Endometrium (tissue), 2 donors: Measurements from ENCODE around the gene GRK4.
"Not testable (repeated sequence)": the region's sequence is repeated elsewhere in the genome, so short reads cannot be mapped to it uniquely, and the experiment has no call there.

Experiments
- FAIRE-seq: peaks from 2 replicates; lab custom pipeline; 2012; peaks lifted over from hg19 to GRCh38; lab: Jason Lieb, UNC
- donor health status: control.
- donor health status: control.

GRK4 gene

DNA sequence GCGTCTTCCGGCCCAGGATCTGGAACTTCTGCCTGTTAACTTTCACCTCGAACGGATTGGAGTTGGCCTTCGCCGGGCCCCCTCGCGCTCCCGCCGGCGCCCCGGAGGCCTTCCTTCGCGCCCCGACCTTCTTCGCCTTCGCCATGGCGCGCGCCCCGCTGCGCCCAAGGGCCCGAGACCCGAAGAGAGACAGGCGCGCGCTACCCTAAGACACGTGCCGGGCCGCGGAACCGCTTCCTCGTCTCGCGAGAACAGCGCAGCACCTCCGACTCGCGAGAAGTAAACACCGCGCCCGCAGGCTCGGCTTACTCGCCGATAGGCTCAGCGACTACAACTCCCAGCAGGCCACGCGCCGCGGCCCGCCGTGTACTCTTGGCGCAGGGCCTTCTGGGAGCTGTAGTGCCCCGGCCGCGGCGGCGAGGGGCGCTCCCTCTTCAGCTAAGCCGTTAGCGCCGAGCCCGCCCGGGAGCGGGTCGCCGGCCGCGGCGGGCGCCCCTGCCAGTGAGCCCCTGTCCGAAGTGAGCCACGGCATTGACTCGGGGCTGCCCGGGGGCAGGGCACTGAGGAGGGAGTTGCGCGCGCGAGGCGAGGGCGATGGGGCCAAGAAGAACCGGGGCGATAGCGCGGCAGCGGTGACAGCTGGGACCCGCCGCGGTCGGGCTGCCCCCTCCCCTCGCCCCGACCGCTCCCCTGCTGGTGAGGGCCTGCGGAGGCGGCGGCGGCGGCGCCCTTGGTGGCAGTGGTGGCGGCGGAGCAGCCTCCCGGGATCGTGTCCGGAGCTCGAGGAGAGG lies at the start of gene GRK4, which contains the start of gene NOP14:
Gene GRK4 (plus strand): TSS at position 397 of the 791 bp plus-strand sequence. CDS start 500 bp downstream, outside the sequence.
Gene NOP14 (minus strand): TSS at position 232 of the 791 bp plus-strand sequence. CDS start 87 bp downstream, at position 145.
- peak; percentile 61 for FAIRE-seq

DNA sequence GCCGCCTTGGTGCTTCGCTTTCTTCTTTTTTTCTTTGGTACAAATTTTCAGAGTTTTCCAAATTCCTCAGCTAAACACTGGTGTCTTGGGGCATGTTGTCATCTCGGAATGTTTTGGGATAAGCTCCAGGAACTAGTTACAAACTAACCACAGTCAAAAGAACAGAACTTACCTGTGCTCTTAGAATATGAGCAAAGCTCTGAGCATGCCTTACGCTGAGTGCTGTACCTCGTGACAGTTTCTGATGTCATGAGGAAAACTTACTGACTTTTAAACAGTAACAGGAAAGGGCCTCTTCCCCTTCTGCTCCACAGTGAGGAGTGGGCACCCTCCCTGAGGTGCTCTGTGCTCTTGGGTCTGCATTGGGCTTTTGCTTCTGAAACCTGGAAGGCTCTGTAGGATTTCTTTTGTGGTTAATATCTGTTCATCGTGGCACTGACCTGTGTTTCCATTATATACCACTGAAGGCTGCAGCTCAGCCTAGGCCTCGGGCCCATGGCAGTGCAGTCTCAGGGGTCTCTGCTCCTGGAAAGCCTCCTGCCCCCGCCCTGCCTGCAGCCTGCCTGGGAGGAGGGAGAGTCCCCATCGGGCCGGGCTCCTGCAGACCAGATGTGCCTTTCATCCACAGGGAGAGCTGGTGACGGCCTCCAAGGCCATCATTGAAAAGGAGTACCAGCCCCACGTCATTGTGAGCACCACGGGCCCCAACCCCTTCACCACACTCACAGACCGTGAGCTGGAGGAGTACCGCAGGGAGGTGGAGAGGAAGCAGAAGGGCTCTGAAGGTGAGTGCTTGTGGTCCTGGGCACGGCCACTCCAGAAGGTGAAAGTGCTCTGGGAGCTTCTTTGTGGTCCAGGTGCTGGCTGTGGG lies 48.9 kb upstream of the GRK4 start:
- FAIRE-seq: no peak

DNA sequence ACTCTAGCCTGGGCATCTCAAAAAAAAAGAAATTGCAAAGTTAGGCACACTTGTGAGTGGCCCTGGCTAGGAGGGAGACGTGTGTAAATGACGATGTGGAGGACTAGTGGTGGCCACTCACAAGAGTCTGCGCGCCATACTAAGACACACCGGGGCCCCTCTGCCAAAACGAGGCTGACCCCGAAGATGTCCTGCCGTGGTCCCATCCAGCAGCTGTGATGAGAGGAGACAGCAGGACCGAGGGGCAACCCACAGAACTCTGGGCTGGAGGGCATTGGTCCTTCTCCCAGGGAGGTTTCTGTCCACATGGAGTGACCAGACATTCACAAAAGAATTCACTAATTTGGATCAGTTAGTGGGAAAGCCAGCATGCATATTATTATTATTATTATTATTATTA lies 47.6 kb upstream of the GRK4 start:
- FAIRE-seq: no peak

DNA sequence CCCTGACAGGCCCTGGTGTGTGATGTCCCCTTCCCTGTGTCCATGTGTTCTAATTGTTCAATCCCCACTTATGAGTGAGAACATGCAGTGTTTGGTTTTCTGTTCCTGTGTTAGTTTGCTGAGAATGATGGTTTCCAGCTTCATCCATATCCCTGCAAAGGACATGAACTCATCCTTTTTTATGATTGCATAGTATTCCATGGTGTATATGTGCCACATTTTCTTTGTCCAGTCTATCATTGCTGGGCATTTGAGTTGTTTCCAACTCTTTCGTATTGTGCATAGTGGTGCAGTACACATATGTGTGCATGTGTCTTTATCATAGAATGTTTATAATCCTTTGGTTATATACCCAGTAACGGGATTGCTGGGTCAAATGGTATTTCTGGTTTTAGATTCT lies 46.7 kb upstream of the GRK4 start:
- not testable (repeated sequence) for FAIRE-seq

DNA sequence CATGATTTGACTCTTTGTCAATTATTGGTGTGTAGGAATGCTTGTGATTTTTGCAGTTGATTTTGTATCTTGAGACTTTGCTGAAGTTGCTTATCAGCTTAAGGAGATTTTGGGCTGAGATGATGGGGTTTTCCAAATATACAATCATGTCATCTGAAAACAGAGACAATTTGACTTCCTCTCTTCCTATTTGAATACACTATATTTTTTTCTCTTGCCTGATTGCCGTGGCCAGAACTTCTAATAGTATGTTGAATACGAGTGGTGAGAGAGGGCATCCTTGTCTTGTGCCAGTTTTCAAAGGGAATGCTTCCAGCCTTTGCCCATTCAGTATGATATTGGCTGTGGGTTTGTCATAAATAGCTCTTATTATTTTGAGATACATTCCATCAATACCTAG lies 45.1 kb upstream of the GRK4 start:
- FAIRE-seq: not testable (repeated sequence)

DNA sequence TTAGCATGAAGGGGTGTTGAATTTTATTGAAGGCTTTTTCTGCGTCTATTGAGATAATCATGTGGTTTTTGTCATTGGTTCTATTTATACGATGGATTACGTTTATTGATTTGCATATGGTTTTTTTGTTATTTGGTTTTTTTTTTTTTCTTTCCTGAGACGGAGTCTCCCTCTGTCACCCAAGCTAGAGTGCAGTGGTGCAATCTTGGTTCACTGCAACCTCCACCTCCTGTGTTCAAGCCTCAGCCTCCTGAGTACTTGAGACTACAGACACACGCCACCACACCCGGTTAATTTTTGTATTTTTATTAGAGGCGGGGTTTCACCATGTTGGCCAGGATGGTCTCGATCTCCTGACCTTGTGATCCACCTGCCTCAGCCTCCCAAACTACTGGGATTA lies 44.7 kb upstream of the GRK4 start:
- not testable (repeated sequence) for FAIRE-seq

DNA sequence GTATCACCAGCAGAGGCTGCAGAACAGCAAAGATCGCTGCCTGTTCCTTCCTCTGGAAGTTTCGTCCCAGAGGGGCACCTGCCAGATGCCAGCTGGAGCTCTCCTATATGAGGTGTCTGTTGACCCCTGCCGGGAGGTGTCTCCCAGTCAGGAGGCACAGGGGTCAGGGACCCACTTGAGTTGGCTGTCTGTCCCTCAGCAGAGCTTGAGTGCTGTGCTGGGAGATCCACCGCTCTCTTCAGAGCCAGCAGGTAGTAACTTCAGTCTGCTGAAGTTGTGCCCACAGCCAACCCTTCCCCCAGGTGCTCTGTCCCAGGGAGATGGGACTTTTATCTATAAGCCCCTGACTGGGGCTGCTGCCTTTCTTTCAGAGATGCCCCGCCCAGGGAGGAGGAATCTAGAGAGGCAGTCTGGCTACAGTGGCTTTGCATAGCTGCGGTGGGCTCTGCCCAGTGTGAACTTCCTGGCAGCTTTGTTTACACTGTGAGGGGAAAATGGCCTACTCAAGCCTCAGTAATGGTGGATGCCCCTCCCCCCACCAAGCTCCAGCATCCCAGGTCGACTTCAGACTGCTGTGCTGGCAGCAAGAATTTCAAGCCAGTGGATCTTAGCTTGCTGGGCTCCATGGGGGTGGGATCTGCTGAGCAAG lies 40.8 kb upstream of the GRK4 start:
- not testable (repeated sequence) for FAIRE-seq

DNA sequence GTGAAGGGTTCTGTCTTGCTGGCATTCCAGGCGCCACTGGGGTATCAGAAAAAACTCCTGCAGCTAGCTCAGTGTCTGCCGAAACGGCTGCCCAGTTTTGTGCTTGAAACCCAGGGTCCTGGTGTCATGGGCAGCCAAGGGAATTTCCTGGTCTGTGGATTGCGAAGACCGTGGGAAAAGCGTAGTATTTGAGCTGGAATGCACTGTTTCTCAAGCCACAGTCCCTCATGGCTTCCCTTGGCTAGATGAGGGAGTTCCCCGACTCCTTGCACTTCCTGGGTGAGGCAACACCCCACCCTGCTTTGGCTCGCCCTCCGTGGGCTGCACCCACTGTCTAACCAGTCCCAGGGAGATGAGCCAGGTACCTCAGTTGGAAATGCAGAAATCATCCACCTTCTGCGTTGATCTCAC lies 40.2 kb upstream of the GRK4 start:
- no peak for FAIRE-seq

DNA sequence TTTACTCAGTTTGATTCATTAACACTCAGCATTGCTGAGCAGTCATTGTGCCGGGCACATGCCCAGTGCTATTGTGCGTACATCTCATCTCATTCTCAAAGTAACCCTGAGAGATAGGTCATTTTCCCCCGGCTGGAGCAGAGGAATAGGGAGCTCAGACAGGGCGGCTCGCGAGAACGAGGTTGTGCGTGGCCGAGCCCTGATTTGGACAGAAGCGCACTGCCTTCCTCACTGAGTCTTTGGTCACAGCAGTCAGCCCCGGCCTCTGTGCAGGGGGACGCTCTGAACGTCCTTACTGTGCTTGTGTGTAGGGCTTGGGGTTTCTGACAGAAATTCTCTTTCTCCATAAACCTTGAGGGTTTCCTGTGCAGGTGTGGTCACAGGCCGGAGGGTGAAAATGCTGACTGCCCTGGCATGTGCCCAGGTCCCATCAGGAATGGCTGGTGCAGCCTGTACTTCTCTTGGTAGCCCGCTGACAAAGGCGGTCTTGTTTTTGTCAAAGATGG lies 39.6 kb upstream of the GRK4 start:
- no peak for FAIRE-seq

DNA sequence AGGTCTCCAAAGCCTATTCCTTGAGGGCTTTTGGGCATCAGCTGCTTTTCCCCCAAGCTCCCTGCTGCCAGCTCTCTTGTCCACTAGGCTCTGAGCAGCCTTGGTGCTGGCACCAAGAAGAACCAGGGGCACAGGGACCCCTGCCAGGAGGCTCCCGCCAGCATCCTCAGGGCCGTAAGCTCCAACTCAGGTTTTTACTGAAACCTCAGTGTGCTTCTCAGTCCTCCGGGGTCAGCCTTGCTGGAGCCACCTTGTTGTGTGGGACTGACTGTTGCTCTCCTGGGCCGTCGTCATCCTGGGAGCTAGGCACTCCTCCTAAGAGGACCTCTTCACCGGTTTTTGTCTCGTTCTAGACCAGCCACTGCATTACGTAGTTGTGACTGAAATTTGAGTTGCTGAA lies 39.1 kb upstream of the GRK4 start:
- no peak for FAIRE-seq

DNA sequence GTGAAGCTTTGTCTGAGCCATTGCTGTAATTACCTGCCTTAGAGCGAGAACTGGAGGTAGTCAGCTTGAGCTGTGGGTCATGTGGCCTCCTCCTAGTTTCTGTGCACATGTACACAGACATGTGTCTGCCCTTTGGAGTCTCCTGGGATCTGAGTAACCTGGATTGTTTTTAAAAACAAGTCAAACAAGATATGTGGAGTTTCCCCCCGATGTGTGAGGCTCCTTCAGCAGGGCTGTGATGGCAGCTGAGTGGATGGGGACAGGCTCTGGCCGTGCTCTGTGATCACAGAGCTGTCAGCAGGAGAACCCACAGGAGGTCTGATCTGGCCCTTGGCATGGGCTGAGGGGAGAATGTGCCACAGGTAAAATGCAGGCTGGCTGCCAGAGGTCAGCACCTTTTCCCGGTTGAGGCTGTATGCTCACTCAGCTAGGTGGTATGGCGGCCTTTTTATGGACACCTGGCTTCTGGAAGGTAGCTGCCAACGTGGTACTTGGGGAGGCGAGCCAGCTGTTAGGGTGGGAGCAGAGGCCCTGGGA lies 38.5 kb upstream of the GRK4 start:
- FAIRE-seq: no peak

DNA sequence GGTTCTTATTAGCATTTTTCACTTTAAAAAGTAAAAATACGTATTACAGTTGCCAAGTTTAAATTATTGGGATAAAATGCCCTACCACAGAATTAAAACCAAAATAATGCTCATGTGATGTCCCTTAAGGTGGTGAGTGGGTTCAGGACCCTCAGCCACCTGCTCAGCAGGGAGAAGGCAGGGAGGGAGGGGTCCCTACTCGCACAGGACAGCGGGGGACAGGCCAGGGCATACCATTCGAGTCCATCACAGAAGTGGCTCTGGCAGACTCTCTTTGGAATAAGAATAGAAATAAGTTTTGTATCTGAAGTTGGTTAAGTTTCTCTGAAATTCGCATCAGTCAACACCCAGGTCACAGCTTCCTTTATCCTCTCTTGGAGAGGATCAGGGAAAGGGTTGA lies 37.9 kb upstream of the GRK4 start:
- FAIRE-seq: no peak

DNA sequence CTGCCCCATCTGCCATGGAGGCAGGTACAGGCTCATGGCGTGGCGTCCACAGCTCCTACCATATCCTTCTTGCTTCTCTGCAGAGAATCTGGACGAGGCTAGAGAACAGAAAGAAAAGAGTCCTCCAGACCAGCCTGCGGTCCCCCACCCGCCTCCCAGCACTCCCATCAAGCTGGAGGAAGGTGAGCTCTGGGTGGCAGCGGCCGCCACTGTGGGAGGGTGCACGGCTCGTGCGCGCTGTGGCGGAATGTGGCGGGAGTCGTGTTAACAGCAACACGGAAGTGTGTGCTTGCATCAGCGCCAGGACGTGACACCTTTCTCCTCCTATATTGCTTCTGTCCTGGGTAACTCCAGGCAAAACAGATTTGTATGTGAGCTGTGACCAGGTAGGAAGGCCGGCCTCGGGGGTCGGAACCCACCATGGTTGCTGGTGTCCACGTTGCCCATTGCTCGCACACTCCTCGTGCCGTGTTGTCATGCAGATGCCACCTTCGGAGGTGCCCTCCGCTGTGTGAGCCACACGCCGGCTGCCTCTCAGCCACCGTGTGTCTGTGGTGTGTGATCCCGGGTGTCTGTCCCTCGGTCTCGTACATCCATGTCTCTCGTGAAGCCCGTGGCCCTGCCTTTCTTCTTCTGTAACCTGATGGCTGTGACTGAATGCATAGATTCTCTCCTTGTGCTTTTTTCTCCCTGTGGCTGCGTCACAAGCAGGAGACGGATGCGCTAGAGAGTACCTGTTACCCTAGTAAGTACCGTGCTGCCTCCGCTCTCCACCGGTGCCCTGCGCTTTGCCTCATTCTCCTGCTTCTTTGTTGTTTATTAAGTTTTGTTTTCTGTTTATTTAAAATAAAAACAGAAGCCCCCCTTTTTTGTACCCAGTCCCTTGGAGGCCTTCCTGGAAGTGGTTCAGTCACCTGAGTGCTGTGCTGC lies 37.2 kb upstream of the GRK4 start:
- FAIRE-seq: no peak

DNA sequence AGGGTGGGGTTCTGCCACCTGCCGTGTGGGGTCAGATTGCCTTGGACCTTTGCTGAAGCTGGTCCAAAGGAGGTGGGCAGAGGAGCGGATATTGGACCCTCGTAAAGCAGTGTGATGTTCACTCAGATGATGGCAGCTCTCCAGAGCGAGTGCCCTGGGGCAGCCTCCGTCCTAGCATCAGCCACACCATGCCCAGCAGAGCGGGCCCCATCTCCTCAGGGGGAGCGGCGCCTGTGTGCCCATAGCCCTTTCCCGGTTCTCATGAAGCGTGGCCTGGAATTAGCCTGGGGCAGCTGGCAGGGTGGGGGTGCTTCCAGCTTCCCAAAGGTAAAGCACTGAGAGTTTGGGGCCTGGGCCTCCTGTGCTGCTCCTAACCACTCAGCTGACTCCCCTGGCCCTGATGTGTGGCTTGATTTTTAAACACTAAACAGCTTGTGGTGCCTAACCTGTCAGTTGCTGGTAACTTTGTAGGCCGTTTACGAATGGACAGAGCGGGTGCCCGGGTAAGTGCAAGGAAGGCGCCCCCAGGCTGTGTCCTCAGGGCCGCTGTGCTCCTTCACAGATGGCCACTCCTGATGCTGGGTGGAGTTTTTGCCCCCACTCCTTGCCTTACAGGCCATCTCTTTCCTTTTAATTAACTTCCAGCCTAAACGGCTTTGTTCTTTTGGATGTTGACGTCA lies 36.2 kb upstream of the GRK4 start:
- no peak for FAIRE-seq

DNA sequence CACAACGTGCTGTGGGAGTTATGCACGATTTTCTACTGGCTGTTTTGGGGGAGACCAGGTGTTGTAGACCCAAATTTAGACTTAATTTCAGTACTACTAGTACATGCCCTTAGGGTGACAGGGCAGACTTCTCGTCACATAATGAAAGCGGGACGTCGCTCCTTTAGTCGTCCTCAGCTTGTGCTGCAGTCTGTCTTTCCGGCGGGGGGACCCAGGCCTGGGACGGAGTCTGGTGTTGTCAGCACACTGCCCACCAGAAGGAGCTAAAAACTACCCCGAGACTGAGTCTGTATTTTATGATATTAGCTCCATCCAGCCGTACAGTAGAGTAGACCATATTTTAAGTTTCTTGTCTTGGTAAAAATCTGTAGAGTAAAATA lies 35.7 kb upstream of the GRK4 start:
- no peak for FAIRE-seq

DNA sequence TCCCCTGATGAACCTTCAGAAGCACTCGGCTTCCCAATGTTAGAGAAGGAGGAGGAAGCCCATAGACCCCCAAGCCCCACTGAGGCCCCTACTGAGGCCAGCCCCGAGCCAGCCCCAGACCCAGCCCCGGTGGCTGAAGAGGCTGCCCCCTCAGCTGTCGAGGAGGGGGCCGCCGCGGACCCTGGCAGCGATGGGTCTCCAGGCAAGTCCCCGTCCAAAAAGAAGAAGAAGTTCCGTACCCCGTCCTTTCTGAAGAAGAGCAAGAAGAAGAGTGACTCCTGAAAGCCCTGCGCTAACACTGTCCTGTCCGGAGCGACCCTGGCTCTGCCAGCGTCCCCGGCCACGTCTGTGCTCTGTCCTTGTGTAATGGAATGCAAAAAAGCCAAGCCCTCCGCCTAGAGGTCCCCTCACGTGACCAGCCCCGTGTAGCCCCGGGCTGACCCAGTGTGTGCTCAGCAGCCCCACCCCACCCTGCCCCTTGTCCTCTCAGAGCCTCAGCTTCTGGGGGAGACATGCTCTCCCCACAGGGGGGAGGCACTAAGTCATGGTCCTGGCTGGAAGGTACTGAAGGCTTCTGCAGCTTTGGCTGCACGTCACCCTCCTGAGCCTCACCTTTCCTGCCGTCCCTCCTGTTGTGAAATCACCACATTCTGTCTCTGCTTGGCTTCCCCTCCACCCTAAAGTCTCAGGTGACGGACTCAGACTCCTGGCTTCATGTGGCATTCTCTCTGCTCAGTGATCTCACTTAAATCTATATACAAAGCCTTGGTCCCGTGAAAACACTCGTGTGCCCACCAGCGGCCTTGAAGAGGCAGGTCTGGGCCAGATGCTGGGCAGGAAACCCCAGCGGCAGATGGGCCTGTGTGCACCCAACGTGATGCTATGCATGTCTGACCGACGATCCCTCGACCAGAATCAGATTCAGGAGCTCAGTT lies 34.9 kb upstream of the GRK4 start:
- FAIRE-seq: no peak

DNA sequence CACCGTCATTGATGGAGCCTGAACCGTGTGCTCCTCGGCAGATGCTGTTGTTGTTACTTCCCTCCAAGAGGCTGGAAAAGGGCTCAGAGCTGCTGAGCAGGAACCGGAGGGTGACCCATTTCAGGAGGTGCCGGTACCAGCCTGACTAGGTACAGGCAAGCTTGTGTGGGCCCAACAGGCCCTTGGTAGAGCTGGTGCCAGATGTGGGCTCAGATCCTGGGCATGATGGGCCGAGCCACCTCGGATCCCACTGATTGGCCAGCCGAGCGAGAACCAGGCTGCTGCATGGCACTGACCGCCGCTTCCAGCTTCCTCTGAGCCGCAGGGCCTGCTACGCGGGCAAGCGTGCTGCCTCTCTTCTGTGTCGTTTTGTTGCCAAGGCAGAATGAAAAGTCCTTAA lies 33.9 kb upstream of the GRK4 start:
- no peak for FAIRE-seq

DNA sequence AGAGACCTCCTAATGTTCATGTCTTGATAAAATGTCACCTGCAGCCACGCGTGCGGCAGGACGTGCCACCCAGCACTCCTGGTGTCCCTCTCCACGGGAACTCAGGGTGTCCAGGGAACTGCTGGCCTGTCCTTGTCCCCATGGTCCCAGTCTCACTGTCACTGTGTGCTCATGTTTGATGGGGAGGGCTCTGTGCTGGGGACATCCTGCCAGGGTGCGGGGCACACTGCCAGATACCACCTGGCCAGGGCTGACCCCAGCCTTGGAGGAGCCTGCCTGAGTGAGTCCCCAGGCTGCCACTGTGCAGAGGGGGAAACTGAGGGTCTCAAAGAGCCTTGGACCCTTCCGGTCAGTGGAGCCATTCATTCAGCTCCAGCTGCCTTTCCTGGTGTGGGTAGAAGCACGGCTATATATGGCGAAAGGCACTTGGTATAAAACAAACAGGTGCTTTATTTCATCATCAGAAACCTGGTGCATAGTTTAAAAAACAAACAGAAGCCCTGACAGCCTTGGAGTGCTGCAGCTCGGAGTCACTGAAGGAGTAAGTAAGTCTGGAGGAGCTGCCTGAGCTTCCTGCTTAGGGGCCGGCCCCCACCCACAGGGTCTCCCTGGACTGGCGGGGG lies 33.1 kb upstream of the GRK4 start:
- FAIRE-seq: no peak
